NCI-H524 treated with DMSO at 0.1 percent for 48 hours (cell line): Measurements from ENCODE around the gene FAM171A2.

Experiments
- DNase-seq: peaks from one replicate; lab custom pipeline; 2025; lab: John Stamatoyannopoulos, UW

The FAM171A2 gene

GRCh38 chr17:44307387-44308186 is 56.1 kb downstream of the FAM171A2 start:
- no peak for DNase-seq

GRCh38 chr17:44304651-44305050 is 59.0 kb downstream of the FAM171A2 start:
- DNase-seq, result no peak
